ENCODE data around the gene CLRN2.

CLRN2 gene

DNA sequence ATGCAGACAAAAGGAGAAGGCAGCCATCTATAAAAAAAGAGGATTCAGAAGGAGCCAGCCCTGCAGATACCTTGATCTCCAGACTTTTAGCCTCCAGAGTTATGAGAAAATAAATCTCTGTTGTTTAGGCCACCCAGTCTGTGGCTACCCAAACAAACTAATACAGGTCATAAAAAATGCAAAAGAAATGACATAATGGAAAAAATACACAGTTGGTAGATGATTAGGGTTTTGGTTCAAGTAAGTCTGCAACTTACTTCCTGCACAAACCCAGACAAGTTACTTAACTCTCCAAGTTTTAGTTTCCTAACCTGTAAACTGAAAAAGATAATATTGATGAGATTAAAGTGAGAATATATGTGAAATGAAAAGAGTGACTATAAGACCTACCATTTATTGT lies 14.4 kb upstream of the CLRN2 start:
- H3K27ac ChIP-seq: no peak overlapping the region
- no peaks in the 10 kb centered on the region for H3K4me1 ChIP-seq
- no peaks in the 10 kb centered on the region for H4K20me1 ChIP-seq
- H3K4me3 ChIP-seq: no peak overlapping the region
- H3K27me3 ChIP-seq: no peaks in the 10 kb centered on the region
- no peak overlapping the region for H3K9ac ChIP-seq
- no peak overlapping the region for H3K4me2 ChIP-seq
- H3K9me3 ChIP-seq: no peaks in the 10 kb centered on the region
- H3K36me3 ChIP-seq: peaks cover 97% of the 10 kb centered on the region
- TF ChIP-seq Cebpa-rat (IDR thresholded peaks at IDR 0.05): no peak

DNA sequence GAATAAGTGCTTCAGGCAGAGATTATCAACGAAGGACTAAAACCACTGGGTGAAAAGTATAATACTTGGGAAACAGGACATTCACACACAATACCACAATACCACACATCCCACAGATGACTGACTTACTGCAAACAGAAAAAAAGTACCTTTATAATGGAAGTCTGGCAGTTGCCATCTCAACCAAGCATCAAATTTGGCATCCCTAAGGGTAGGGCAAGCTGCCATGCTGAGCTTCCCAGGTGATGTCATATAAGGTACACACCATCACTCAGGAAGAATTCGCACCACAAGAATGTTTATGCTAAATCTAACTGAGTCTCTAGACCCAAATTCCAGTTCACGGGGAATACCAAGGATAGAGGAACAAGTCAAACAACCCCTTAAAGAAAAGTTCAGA lies 12.2 kb upstream of the CLRN2 start:
- Histone ChIP-seq H4K20me1 (no peaks in the 10 kb centered on the region), H3K27ac (no peak overlapping the region), H3K4me3 (no peak overlapping the region), H3K36me3 (peaks cover 91% of the 10 kb centered on the region), H3K27me3 (no peaks in the 10 kb centered on the region), H3K4me1 (no peaks in the 10 kb centered on the region), H3K9ac (no peak overlapping the region), H3K9me3 (no peaks in the 10 kb centered on the region), H3K4me2 (no peak overlapping the region)
- no peak for TF ChIP-seq Cebpa-rat (IDR thresholded peaks at IDR 0.05)

DNA sequence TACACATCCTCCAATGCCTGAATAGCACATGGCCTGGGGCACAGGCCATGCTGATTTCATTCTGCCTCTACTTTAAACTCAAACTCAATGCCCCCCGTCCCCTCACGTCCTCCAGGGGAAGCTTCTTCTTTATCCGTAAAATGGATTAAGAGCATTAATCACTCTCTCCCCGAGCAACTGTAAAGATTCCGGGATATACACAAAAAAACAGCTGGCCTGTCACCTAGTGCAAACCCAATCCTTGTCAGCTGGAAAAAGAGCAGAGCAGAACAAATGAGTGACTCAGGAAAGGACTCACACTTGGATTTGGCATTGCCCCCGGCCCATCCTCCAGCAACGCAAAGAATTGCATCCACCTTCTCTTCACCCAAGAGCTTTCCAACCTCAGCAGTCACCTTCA lies 10.9 kb upstream of the CLRN2 start:
- no peak for TF ChIP-seq Cebpa-rat (IDR thresholded peaks at IDR 0.05)
- Histone ChIP-seq H4K20me1 (no peaks in the 10 kb centered on the region), H3K27me3 (no peaks in the 10 kb centered on the region), H3K27ac (no peak overlapping the region), H3K9me3 (no peaks in the 10 kb centered on the region), H3K4me3 (no peak overlapping the region), H3K36me3 (peaks cover 91% of the 10 kb centered on the region), H3K4me1 (no peaks in the 10 kb centered on the region), H3K4me2 (no peak overlapping the region), H3K9ac (no peak overlapping the region)

DNA sequence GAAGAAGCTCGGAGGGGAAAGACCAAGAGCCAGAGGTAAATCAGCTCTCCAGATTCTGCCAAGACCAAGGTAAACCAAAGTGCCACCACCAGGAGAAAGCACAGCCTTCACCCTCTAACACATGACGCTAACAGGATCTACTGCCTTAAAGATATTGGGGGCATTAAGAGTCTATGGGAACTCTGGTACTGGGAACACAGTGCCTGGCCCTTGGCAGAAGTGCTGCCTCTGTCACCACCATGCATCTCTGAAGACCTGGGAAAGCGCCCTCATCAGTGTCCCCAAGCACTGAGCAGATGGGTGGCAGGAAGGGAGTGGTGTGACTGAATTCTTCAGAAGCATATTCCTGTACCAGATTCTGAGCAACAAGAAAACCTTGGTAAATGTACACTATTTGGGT lies 4.4 kb upstream of the CLRN2 start:
- H3K9me3 ChIP-seq: no peaks in the 10 kb centered on the region
- peak overlapping the region; percentile 24; the same call in 1 of the 2 replicates for H3K9ac ChIP-seq
- H3K4me2 ChIP-seq: peak overlapping the region; percentile 84
- no peaks in the 10 kb centered on the region for H3K27me3 ChIP-seq
- no peak for TF ChIP-seq Cebpa-rat (IDR thresholded peaks at IDR 0.05)
- H4K20me1 ChIP-seq: no peaks in the 10 kb centered on the region
- peaks cover 33% of the 10 kb centered on the region for H3K36me3 ChIP-seq
- H3K4me1 ChIP-seq: peaks cover 26% of the 10 kb centered on the region
- H3K4me3 ChIP-seq: peak overlapping the region; percentile 82
- no peak overlapping the region for H3K27ac ChIP-seq

DNA sequence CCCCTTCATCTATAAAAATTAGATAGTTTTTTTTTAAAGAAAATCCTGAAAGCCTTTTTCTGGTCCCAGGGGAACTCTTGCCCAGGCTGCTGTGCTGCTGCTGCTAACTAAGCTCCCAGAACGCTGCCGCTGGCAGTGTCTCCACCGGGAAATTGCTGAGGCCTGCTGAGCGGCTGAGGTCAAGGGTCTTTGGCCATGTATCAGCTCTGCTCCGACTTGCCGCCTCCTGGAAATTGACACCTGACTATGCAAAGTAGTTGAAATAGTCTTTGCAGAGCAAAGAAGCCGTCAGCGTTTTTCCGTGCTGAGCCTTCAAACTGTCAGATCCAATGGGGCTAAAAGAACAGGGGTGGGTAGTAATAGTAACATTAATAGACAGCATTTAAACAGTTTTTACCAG lies 3.9 kb upstream of the CLRN2 start:
- Histone ChIP-seq H4K20me1 (no peaks in the 10 kb centered on the region), H3K36me3 (peaks cover 28% of the 10 kb centered on the region), H3K4me2 (peak overlapping the region; percentile 84), H3K4me3 (peak overlapping the region; percentile 82), H3K9ac (peak overlapping the region; percentile 82), H3K27ac (0 out of 2 replicates have a peak overlapping the region, but pooled peaks have one; percentile 75), H3K4me1 (peaks cover 26% of the 10 kb centered on the region), H3K27me3 (no peaks in the 10 kb centered on the region), H3K9me3 (no peaks in the 10 kb centered on the region)
- TF ChIP-seq Cebpa-rat (IDR thresholded peaks at IDR 0.05): no peak

DNA sequence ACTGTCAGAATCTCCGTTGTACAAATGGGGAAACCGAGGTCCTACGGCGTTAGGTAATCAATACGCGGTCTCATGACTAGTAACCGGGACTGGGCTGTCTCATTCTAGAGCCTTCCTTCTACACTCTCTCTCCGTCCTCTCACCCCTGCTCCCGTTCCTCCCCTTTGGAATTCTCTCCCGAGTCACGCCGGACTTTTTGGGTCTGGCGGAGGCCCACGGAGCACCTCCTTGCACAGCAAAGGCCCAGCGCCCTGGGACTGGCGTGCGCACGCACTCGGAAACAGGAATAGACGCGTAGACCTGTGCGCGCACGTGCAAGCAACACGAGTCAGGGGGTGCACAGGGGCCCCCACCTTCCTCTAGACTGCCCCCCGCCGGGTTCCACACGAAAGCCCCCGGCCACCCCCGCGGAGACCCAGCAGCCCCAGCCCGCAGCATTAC lies 3.4 kb upstream of the CLRN2 start:
- Histone ChIP-seq H3K27me3 (no peaks in the 10 kb centered on the region), H4K20me1 (no peaks in the 10 kb centered on the region), H3K9ac (peak overlapping the region; percentile 82), H3K4me3 (peak overlapping the region; percentile 82), H3K27ac (peak overlapping the region; percentile 75), H3K36me3 (peaks cover 24% of the 10 kb centered on the region), H3K4me1 (peaks cover 26% of the 10 kb centered on the region), H3K9me3 (no peaks in the 10 kb centered on the region), H3K4me2 (peak overlapping the region; percentile 84)
- TF ChIP-seq Cebpa-rat (IDR thresholded peaks at IDR 0.05): no peak

DNA sequence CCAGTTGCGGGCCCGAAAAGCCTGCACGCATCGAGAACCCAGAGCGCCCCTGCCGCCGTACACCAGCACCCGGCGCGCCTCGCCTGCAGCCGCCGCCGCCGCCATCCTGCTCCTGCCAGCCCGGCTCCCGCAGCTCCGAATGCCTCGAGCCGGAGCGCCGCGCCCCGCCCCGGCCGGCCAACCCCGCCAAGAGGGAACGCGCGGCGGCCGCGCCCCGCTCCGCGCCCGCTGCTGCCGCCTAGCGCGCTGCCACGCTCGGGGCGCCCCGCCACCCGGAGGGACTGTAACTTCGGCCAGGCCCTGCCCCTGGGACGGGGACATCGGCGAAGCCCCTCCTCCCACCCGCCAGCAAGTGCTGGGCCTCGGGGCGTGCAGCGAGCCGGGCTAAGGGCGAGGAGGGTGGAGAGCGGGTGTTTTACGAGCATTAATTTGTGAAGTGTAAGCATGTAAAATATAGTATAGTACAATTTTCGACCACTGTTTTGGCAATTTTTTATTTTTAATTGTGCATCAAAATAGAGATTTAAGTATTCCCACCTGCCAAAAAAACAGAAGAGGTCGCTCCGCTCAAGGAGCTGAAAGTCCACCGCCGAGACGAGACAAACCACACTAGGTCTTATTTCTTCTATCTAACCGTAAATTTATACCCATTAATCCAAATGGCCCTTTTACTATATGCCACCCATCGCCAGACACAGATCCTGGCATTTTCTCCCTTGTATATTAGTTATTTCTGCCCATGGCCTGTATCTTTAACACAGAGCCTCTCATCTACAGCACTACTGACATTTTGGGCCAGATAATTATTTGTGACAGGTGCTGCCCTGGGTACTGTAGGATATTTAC lies 2.8 kb upstream of the CLRN2 start, which contains the start of gene QDPR:
Gene QDPR (minus strand): TSS at position 141 of the 846 bp plus-strand sequence. CDS start 36 bp downstream, at position 105.
- peaks cover 26% of the 10 kb centered on the region for H3K4me1 ChIP-seq
- peak within 1 kb of the TSS; percentile 82 for H3K9ac ChIP-seq
- peak within 1 kb of the TSS; percentile 84 for H3K4me2 ChIP-seq
- no peaks in the 10 kb centered on the region for H3K27me3 ChIP-seq
- peak within 1 kb of the TSS; percentile 75 for H3K27ac ChIP-seq
- TF ChIP-seq Cebpa-rat (IDR thresholded peaks at IDR 0.05): no peak
- no peaks in the 10 kb centered on the region for H4K20me1 ChIP-seq
- peaks cover 20% of the 10 kb centered on the region for H3K36me3 ChIP-seq
- H3K4me3 ChIP-seq: peak within 1 kb of the TSS; percentile 82
- H3K9me3 ChIP-seq: no peaks in the 10 kb centered on the region

DNA sequence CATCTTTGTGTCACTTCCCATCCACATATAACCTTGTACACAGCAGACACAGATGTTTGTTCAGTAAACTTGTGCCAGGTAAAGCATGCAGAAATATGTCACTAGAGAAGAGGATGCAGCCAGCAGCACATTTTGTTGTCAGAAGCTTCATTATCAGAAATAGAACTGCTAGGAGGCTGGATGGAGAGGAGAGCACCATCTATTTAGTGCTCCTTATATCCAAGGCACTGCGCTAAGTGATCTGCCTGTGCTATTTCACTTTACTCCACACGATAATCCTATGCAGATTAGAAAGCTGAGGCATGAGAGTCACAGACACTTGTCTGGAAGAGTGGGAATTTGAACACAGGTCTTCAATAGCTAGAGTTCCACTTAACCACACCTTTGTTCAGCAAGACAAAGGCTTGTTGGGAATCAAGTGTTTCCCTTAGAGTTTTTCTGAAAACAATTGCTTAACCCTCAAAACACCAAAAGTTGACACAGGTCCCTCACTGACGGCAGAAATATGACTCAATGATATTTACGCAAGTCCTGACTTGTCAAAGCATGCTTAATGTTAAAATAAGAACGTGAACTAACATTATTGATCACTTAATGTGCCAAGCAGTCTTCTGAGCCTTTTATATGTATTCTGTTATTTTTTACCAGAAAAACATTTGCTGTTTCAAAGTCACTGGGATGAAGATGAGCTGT lies 1.8 kb upstream of the CLRN2 start:
- H3K4me2 ChIP-seq: peak overlapping the region; percentile 84
- H3K27me3 ChIP-seq: no peaks in the 10 kb centered on the region
- no peak overlapping the region for H3K4me3 ChIP-seq
- H4K20me1 ChIP-seq: no peaks in the 10 kb centered on the region
- no peak overlapping the region for H3K27ac ChIP-seq
- peaks cover 14% of the 10 kb centered on the region for H3K36me3 ChIP-seq
- H3K9me3 ChIP-seq: no peaks in the 10 kb centered on the region
- H3K9ac ChIP-seq: peak overlapping the region; percentile 82; the same call in 1 of the 2 replicates
- no peak for TF ChIP-seq Cebpa-rat (IDR thresholded peaks at IDR 0.05)
- H3K4me1 ChIP-seq: peaks cover 26% of the 10 kb centered on the region

DNA sequence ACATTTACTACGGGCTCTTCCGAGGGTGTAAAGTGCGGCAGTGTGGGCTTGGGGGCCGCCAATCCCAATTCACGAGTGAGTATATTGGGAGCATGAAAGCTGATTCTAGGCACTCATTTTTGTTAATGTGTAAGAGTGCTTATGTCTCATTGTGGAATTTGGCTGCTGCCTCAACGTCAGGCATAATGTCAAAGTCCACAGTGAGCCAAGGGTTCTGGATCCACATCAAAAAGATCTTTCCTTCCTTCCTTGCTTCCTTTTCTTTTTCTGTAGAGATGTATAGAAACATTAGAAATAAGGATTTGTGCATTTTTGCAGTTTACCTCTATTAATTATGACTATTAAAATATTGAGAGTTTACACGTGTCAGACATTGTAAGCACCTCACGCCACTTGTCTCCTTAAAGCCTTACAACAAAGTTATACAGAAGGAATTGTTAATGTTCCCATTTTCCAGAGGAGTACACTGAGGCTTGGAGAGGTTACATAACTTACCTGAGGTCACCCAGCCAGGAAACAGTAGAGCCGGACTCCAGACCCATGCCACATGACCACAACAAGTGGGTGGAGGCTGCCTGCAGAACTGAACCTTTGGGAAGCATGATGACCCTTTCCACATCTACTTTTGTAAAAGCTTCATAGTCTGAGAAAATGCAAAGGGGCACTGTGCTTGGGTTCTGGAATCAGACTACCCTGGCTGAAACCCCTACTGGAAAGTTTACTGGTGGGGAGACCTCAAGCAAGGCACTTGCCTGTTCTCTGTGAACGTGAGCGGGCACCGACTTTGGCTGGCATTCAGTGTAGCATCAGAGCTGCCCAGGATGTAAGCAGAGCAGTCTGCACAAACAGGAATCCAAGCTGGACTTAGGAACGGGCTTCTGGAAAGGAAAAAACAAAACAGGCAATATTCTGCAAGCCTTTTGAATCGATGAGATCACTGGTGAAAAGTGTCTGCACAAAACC lies 761 bp downstream of the CLRN2 start:
- Histone ChIP-seq H4K20me1 (no peaks in the 10 kb centered on the region), H3K4me3 (no peak overlapping the region), H3K27ac (no peak overlapping the region), H3K27me3 (no peaks in the 10 kb centered on the region), H3K9ac (no peak overlapping the region), H3K36me3 (no peaks in the 10 kb centered on the region), H3K4me2 (no peak overlapping the region), H3K4me1 (peaks cover 21% of the 10 kb centered on the region), H3K9me3 (no peaks in the 10 kb centered on the region)
- TF ChIP-seq Cebpa-rat (IDR thresholded peaks at IDR 0.05): no peak
